CD4-positive, alpha-beta T cell treated with Interleukin-2 at 100 ng/mL for 4 hours (primary cell): Measurements from ENCODE around the gene FAAP20.

Source experiments
- DNase-seq: peaks from one replicate; pipeline ENCODE4 v3.0.0-alpha.2; 2020; ENCODE audit warnings: low spot score

FAAP20 gene

DNA sequence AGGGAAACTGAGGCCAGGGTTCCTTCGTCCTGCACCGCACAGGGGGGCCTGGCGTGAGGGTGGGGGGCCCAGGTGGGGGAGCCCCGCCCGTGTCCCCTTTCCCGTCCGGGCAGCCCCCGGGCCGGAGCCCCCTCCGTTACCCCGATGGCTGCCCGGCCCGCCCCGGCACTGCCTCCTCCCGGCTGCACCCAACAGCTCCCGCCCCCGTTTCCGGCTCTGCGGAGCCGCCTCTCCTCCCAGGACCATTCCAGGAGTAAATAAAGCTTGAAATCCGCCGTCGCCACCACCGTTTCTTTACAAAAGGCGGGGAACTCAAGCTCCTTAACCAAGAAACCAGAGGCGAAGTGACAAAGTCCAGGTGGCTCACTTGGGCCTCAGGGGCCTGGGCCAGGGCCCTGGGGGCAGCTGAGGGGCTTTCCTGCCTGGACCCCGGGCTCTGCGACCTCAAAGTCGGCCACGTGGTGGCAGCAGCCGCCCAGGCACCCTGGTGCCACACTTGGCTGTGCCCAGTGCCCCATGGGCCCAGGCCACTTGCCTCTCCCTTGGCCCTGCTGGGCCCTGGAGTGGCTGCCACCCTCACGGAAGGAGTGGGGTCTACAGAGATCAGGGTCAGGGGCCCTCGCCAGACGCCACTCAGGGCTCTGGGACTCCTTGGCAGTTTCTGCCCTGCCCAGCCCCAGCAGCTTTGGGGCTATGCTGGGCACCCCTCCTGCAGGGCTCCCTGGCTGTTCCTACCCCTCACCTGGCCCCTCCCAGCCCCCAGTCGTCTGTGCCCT lies 514 bp upstream of the FAAP20 start:
- DNase-seq: peak; percentile 88

DNA sequence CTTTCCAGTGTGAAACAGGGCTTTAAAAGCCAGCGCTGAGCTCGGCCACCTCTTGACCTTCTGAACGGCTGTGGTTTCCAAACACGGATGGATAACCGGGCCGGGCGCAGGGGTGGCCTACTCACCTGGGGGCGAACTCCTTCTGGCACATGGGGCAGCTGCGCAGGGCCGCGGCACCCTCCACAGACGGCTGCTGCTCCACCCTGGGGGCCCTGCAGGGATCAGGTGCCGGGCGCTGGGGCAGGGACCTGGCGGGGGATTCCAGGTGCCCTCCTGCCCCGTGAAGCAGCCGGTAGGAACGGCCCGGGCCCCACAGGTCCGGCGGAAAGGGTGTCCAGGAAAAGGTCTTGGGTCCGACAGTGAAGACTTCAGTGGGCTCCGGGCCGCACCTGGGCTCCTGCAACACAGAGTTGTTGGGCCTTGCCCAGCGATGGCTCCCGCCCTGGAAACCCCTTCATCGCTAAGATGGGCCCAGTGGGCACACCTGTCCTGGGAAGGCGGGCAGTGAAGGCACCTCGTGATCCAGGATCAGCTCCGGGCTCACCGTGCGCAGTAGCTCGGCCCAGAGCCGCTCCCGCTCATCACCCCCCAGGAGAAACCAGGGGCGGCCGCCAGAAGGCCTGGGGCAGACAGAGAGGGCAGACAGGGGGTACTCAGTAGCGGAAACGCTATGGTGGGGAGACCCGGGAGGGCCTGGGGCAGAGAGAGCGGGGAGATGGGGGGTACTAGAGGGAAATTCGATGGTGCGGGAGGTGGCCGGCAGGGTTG lies 874 bp downstream of the FAAP20 start:
- DNase-seq: no peak

DNA sequence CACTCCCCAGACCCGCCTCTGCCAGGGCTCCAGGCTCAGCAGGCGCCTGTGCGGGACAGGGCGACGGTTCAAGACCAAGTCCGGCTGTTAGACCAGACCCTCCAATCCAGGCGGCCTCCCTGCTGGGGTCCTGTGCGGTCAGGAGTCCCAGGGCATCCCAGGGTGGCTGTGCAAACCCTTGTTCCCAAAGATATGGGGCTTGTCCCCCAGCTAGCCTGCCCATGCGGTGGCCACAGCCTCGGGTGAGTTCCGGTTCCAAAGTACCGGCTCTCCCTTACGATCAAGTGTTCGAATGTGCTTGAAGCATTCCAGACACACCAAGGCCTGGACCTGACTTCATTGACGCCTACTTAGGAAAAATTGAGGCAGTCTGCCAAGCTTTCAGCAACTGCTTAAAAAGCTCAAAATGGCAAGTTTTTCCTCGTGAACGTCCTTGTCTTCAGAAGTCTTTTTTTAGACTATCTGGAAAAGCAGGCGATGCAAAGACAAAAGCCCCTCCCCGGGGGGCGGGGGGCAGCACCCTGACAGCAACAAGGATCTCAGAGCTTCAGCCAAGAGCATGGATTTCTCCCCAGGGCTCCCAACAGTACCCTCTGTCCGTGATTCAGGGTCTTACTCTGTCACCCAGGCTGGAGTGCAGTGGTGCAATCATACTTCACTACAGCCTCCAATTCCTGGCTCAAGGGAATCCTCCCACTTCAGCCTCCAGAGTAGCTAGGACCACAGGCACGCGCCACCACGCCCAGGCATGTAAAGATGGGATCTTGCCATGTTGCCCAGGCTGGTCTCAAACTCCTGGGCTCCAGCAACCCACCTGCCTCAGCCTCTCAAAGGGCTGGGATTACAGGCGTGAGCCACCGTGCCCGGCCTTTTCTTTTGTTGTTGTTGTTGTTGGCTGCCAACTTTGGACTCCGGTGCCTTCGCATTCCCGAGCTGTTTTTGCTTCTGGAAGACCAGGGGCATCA lies 2.3 kb downstream of the FAAP20 start:
- no peak for DNase-seq

DNA sequence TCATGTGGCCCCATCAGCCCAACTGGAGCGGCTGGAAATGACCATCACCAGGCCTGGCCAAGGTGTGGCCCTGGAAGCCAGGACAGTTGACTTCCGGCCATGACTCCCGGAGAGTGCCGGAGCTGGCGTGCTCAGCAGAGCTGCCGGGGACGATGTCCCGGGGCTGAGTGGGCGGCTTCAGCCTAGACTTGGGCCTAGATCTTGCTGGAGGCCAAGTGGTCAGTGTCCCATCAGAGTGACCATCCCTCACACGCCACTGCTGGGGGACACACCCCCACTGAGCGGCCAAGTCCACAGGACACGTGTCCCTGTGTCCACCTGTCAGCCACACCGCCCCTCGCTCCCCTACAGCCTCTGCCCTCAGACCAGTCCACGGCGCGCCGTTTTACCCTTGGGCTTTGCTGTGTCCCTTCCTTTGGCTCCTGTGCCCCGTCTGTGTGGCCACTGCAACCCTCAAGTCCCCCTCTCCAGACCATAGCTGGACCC lies 4.0 kb downstream of the FAAP20 start:
- no peak for DNase-seq

DNA sequence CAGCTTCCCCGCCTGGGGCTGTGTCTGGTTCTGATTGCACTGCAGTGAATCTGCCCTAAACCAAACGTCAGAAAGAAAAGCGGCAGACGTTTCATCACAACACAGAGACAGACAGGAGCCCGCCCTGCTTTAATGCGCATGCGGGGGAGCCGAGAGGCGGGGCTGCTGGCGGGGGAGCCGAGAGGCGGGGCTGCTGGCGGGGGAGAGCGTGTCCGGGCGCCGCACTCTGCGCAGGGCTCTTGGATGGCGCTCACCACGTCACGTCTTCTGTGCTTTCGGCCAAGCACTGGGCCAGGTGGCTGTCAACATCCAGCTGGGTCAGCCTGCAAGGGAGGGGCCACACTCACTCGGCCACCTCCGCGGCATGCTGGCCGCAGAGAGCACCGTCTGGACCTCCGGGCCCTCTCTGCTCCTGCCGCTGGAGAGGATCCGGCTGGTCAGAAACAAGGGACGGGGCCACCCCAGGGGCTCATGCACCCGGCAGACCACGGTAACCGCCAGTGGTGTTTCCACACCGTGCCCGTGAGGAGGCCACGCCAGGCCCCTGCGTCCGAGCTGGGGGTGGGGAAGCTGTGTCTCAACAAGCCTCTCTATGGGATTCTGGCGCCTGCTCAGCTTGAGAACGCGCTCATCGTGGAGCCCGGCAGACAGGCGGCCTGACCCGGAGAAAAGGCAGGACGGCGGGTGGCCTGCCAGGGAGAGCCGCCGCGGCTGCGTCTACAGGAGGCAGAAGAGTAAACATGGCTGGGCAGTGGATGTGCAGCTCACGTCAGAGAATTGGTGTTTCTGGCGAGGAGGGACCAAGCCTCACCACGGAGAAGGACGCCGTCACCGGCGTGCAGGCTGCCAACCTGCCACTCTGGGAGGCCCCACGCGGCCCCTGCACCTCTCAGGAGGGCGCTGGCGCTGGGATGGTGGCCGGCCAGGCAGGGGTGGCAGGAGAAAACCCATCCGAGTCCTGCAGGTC lies 4.8 kb downstream of the FAAP20 start:
- peak; percentile 95 for DNase-seq

DNA sequence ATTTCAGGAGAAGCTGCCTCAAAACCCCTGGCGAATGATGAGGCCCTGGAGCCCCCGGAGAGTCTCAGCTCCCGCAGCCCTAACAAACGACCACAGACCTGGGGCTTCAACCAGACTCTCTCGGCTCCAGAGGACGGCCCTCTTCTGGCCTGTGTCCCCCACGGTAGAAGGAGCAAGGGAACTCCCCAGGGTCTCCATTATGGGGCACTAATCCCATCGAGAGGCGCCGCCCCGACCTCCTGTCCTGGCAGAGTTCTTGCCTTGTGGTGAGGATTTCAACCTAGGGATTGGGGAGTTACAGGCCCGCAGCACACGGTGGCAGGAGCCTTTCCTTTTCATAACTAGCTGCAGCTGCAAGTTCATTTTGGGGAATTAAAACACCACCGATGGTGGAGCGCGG lies 6.2 kb downstream of the FAAP20 start:
- no peak for DNase-seq

DNA sequence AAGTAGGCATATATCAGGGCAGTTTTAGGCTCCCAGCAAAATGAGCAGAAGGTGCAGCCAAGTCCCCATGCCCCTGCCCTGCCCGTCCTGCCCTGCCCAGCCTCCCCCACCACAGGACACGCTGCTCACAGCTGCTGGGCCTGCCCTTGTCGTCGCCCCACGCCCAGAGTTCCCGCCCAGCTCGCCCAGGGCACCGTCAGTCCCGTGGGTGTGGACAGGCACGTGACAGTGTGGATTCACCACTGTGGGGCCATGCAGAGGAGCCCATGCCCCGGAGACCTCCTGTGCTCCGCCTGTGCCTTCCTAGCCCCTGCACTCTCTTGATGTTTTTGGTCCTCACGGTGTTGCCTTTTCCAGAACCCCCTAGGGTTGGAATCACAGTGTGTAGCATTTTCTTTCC lies 7.0 kb downstream of the FAAP20 start:
- no peak for DNase-seq

DNA sequence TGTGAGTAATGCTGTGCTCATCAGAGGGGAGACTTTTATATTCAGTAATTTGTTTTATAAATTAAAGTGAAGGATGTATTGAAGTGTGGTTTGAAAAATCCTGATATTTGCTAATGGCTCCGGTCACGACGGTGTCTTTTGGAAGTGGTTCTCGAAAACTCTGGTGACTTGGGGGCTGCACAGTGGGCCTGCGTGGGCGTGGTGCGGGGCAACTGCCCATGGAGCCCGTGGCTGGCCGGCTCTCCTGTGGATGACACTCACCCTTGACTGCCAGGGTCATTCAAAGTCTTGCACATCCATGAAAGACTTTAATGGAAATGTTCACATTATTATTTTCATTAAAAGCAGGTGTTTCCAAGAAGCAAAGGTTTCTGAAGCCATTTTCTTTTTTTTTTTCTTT lies 7.7 kb downstream of the FAAP20 start:
- no peak for DNase-seq

DNA sequence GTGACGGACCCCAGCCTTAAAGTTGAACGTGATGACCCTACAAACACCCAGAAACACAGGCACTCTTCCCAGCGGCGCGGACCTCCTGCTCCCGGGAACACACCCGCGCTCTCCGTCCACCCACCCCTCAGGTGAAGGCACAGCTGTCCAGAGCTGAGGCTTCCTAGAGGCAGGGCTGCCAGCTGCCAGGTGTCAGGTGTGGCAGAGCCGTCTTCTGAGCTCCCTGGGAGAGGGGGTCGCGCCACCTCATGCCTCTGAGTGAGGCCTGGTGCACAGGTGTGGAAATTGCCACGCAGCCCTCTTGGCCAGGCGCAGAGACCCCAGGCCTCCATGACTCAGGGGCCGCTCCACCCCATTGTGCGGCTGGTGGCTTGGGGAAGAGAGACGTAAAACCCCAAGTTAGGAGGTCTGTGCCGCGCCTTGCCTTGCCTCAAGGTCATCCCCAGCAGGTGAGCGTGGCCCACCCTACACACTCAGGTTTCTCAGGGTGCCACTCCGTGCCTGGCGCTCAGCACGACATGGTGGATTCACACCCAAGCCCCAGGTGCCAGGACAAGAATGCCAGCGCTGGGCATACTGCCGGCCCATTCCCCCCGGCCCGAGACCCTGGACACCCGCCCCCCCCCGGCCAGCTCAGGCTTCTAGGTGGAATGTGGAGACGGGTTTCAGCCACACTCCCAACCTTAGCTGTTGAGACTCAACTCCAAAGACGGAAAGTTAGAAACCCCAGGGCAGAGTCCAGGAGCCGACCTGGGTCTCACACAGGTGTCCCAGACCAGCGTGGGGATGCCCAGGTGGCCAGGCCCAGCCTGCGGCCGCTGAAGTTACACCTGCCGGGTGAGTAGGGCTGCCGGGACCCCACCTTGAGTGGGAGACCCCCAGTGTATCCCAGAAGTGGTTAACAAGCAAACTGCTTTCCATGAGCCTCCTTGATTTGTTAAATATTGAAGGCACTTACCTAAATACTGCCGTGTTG lies 8.4 kb downstream of the FAAP20 start:
- no peak for DNase-seq

DNA sequence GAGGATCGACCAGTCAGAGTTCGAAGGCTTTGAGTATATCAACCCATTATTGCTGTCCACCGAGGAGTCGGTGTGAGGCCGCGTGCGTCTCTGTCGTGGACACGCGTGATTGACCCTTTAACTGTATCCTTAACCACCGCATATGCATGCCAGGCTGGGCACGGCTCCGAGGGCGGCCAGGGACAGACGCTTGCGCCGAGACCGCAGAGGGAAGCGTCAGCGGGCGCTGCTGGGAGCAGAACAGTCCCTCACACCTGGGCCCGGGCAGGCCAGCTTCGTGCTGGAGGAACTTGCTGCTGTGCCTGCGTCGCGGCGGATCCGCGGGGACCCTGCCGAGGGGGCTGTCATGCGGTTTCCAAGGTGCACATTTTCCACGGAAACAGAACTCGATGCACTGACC lies 9.6 kb downstream of the FAAP20 start:
- no peak for DNase-seq

DNA sequence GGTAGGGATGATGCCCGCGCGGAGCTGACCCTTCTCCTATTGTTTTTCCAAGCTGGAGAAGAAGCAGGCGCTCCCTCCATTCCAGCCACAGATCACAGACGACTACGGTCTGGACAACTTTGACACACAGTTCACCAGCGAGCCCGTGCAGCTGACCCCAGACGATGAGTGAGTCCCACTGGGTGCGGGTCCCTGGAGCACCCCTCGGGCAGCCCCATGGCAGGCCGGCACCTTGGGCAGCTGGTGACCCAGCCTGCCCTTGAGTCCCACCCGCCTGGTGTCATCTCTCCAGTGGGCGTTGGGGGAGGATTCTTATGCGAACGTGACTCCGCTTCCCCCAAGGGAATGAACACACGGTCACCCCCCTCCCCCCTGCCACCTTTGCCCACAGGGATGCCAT lies 10.0 kb downstream of the FAAP20 start:
- DNase-seq: no peak

DNA sequence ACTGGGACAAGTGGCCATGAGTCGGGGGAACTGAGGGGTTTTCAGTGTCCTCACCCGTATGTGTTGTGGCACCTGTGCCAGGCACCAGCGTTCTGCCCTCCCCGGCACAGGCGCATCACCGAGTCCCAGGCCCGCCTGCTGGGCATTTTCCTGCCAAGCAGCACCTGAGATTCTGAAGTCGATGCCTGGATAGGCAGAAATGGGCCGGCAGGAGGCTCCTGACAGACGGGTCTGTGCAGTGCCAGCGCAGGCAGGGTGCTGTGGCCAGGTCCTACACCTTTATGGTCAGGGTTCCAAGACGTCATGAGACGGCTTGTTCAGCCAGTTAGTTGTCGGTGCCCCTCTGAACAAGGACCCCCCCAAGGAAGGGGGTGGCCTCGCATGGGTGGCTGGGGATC lies 10.6 kb downstream of the FAAP20 start:
- no peak for DNase-seq

DNA sequence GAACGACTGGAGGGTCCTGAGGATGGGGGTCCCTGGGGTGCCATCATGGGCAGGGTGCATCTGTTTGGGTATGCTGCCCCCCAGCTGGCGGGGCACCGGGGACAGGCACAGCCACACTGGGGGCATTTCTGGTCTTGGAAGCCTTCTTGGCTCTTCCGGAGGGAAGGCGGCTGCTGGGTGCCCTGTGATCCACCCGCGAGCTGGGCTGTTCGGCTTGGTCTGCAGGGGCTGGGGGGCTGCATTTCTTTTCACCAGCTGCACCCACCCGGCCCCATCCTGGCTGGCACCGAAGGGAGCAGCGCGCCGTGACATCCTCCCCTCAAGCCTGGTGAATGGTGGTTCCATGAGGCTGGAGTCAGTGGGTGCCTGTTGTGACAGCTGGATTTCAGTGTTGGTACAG lies 12.2 kb downstream of the FAAP20 start:
- DNase-seq: no peak

DNA sequence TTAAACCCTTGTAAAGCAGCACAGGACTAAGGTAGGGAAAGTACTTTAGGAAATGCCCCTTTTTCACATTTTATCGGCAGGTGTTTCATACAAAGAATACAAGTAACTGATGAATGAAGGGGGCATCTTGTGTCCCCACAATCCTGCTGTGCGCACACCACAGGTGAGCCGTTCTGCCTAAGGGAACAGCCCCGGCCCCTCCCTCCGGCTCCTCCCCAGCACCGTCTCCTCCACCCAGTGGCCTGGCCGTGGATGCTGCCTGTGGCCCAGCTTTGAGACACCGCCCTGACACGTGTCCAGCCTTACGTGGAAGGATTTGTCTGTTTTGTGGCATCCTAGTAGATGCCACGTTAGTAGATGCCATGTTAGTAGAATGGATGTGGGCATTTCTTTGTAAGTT lies 12.8 kb downstream of the FAAP20 start:
- DNase-seq: no peak

DNA sequence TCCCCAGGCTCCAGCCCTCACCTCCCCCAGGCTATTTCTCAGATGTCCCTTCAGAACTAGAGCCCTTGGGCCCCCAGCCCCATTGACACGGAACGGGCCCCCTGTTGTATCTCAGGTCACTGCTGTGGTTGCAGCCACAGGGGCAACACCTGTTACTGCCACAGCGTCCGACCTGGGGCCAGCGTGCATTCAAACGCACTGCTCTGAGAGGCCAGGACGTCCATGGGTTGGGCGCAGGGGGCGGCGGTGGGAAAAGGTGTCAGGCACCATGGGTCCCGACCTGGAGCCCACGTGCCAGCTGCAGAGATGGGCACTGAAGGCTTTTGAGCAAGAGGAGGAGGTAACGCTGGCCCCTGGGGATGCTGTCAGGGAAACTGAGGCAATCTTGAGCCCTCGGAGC lies 13.3 kb downstream of the FAAP20 start:
- no peak for DNase-seq

DNA sequence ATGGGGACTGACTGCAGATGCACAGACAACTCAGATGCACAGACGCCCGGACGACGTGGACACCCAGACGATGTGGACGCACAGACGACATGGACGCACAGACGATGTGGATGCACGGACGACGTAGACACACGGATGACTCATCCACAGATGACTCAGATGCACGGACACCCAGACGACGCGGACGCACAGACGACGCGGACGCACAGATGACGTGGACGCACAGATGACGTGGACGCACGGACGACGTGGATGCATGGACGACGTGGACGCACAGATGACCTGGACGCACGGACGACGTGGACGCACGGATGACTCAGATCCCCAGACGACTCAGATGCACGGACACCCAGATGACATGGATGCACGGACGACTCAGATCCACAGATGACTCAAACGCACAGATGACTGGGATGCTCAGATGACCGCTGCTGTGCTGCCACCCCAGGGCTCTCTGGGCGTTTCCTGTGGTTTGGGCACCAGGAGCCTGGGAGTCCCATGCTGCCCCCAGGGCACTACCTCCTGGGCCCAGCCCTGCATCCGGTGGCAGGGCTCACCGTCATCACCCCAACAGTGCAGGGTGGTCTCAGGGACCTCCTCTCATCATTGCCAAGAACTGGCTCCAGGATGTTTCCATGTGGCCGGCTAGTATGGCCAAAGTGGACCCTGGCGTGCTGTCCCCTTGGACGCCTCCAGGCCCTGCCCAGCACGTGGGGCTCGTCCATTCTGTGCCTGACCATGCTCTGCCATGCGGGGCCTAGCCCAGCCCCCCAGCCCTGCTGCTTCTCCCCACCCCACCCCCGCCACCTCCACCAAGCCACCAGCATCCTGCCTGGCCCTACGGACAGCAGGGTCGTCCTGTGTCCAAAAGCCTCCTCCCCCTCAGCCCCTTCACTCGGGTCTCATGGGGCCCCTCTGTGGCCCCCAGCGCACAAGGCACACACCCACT lies 14.0 kb downstream of the FAAP20 start:
- no peak for DNase-seq

DNA sequence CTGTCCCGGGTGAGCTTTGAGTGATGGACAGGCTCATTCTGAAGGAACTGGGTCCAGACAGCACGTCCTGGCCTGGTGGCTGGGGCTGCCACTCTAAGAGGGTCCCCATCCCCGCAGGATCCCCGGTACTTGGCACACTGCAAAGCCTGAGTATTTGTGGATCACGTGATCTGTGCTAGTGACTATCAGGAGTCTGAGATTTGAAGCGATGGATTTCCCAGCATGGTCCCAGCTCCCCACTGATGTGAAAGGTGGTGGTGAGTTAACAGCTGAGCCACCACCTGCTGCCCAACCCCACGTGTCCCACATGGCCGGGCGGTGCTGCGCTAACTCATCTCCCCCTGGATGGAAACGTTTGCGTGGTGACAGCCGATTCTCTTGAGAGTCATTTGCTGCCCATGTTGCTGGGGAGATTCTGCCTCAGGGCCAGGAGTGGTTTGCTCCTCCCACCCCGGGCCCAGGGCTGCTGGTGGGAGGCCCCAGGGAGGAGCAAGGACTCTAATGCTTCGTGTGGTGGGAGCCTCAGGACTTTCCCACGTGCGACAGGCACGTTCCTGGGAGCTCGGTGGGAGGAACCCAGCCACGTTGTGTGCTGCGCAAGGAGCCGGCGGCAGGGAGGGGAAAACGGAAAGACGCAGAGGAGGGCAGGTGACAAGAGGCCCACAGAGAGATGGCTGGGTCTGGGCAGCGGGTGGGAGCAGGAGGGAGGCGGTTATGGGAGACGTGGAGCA lies 15.1 kb downstream of the FAAP20 start:
- no peak for DNase-seq

DNA sequence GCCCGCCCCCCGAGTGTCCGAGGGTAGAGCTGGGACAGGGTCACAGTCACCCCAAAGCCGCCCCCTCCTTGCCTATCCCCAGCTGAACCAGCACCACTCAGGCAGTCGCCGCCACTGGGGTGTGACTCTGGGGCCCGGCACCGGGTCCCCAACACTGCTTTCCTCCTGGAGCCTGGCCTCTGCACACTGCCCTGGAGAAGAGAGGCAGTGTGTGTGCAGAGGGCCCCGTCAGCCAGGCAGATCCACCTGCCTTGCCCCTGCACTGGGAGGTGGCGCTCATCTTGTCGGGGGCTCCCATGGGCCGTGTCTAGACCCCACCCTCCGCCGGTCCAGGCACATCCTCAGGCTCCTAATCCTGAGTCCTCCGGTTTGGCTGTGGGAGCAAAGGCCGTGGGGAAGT lies 15.7 kb downstream of the FAAP20 start:
- no peak for DNase-seq
